Thyroid gland (tissue), 4 donors: Measurements from ENCODE around the gene FTSJ1.

Source experiments
- CTCF ChIP-seq, 6 experiments: fragments of 200-600 bp in 3 of 6; fragments of 450-650 bp in 3 of 6; sonication (generic) in 3 of 6; IDR thresholded peaks; one replicate each; pipeline ENCODE4 v1.5.1; 2016 to 2019; ENCODE audit warnings: antibody characterized with exemption in 6 of 6, mild to moderate bottlenecking in 2 of 6, inconsistent platforms in 1 of 6, moderate library complexity in 1 of 6
- POLR2A ChIP-seq, 2 donors: fragments of 450-650 bp; IDR thresholded peaks; one replicate each; pipeline ENCODE4 v1.6.1; 2017; ENCODE audit warnings: antibody characterized with exemption in 2 of 2, mild to moderate bottlenecking in 2 of 2, moderate library complexity in 1 of 2

- no peak for TF ChIP-seq CTCF (IDR thresholded peaks at IDR 0.05)
- no peak for TF ChIP-seq POLR2A (IDR thresholded peaks at IDR 0.05)
Observed at GRCh38 chrX:48478806-48479205, 2.8 kb downstream of the FTSJ1 start.
